Nucleus accumbens (tissue), 56 donors: Measurements from ENCODE around the gene TSPAN4.
A peak's percentile ranks its signal among the peaks of the same experiment; 100 is the strongest.

Experiments used
- DNase-seq, 56 donors: peaks; one replicate each; lab custom pipeline; 2025; lab: John Stamatoyannopoulos, UW

Gene TSPAN4

GRCh38 chr11:842370-843002, at the start of gene TSPAN4, which contains the start of gene POLR2L:
Gene TSPAN4 (plus strand): TSS chr11:842852. CDS start chr11:850305, 7,453 bp downstream.
Gene POLR2L (minus strand): TSS chr11:842529. CDS start chr11:842508, 21 bp downstream.
- peak in 55 of 56 donors; percentile 42 to 96 (median 83) for DNase-seq

- no peak for DNase-seq
Measured at GRCh38 chr11:792873-793272, 49.8 kb upstream of the TSPAN4 start.

GRCh38 chr11:793556-793955, 49.1 kb upstream of the TSPAN4 start:
- DNase-seq = no peak

GRCh38 chr11:794013-794765, 48.5 kb upstream of the TSPAN4 start:
- no peak for DNase-seq

GRCh38 chr11:794766-795633, 47.7 kb upstream of the TSPAN4 start:
- DNase-seq = peak in 19 of 56 donors; percentile 7 to 65 (median 38)

- peak in 41 of 56 donors; percentile 16 to 68 (median 40) for DNase-seq
Measured at GRCh38 chr11:795634-796564, 46.8 kb upstream of the TSPAN4 start.

- no peak for DNase-seq
Measured at GRCh38 chr11:796565-797295, 45.9 kb upstream of the TSPAN4 start.

GRCh38 chr11:797296-798092, 45.2 kb upstream of the TSPAN4 start:
- DNase-seq = peak in 49 of 56 donors; percentile 35 to 86 (median 71)

GRCh38 chr11:798093-798713, 44.4 kb upstream of the TSPAN4 start, which contains the start of gene SLC25A22:
Gene SLC25A22 (minus strand): TSS chr11:798281. CDS start chr11:795006, 3,275 bp downstream.
- peak in 44 of 56 donors; percentile 29 to 86 (median 71) for DNase-seq

- DNase-seq = no peak
Measured at GRCh38 chr11:799641-800316, 42.9 kb upstream of the TSPAN4 start.

- no peak for DNase-seq
Measured at GRCh38 chr11:800473-800872, 42.2 kb upstream of the TSPAN4 start.

GRCh38 chr11:801097-801780, 41.4 kb upstream of the TSPAN4 start:
- DNase-seq = no peak

GRCh38 chr11:802018-802617, 40.5 kb upstream of the TSPAN4 start:
- DNase-seq = no peak

- no peak for DNase-seq
Measured at GRCh38 chr11:802693-803466, 39.8 kb upstream of the TSPAN4 start.

GRCh38 chr11:803467-803742, 39.2 kb upstream of the TSPAN4 start:
- DNase-seq = no peak
